ENCODE measurements around the gene TAP1. TPM values are rescaled to one million over a fixed set of nuclear protein-coding genes. Genes with fewer than 3 reads are reported as not detected.

Gene TAP1
- total and polyA plus RNA-seq, 8 donors: 19.0 to 99.2 (median 21.3) TPM

GRCh38 chr6:32835167-32835893 lies 18.2 kb downstream of the TAP1 start:
- TF ChIP-seq CTCF (IDR thresholded peaks at IDR 0.05): no peak
- H3K27me3 ChIP-seq: no peaks in the 10 kb centered on the region
- intact Hi-C loops (cut with DNase I): no loop called here
- no peaks in the 10 kb centered on the region for H3K9me3 ChIP-seq
- peaks cover 13 to 45% of the 10 kb centered on the region in 2 donors for H3K4me1 ChIP-seq
- no peak overlapping the region for H3K4me3 ChIP-seq
- ATAC-seq (no peak), DNase-seq (no peak)
- H3K36me3 ChIP-seq: peaks cover 0 to 59% of the 10 kb centered on the region in 2 donors
- no peak overlapping the region for H3K27ac ChIP-seq

- no peak for TF ChIP-seq CTCF (IDR thresholded peaks at IDR 0.05)
- Histone ChIP-seq H3K36me3 (peaks cover 0 to 72% of the 10 kb centered on the region in 2 donors), H3K27me3 (no peaks in the 10 kb centered on the region), H3K4me1 (peaks cover 9 to 29% of the 10 kb centered on the region in 2 donors), H3K9me3 (no peaks in the 10 kb centered on the region), H3K4me3 (no peak overlapping the region), H3K27ac (no peak overlapping the region)
- ATAC-seq: no peak
- intact Hi-C loops (cut with DNase I): no loop called here
- DNase-seq: no peak
Measured at GRCh38 chr6:32833664-32834063, 19.8 kb downstream of the TAP1 start.

GRCh38 chr6:32832535-32832934 lies 21.0 kb downstream of the TAP1 start:
- no peak overlapping the region for H3K27ac ChIP-seq
- H3K27me3 ChIP-seq: no peaks in the 10 kb centered on the region
- no peak overlapping the region for H3K4me3 ChIP-seq
- no peak for TF ChIP-seq CTCF (IDR thresholded peaks at IDR 0.05)
- H3K9me3 ChIP-seq: no peaks in the 10 kb centered on the region
- peaks cover 5 to 23% of the 10 kb centered on the region in 2 donors for H3K4me1 ChIP-seq
- intact Hi-C loops (cut with DNase I): no loop called here
- H3K36me3 ChIP-seq: peaks cover 0 to 83% of the 10 kb centered on the region in 2 donors
- no peak for DNase-seq
- no peak for ATAC-seq

GRCh38 chr6:32830936-32831335 lies 22.6 kb downstream of the TAP1 start:
- intact Hi-C loops (cut with DNase I): no loop called here
- H3K36me3 ChIP-seq: peaks cover 0 to 85% of the 10 kb centered on the region in 2 donors
- no peak for TF ChIP-seq CTCF (IDR thresholded peaks at IDR 0.05)
- no peak overlapping the region for H3K27ac ChIP-seq
- peaks cover 0 to 11% of the 10 kb centered on the region in 2 donors for H3K4me1 ChIP-seq
- no peak for ATAC-seq
- DNase-seq: no peak
- no peaks in the 10 kb centered on the region for H3K27me3 ChIP-seq
- H3K9me3 ChIP-seq: no peaks in the 10 kb centered on the region
- H3K4me3 ChIP-seq: no peak overlapping the region

- intact Hi-C loops (cut with DNase I): no loop called here
- no peak for ATAC-seq
- Histone ChIP-seq H3K27me3 (no peaks in the 10 kb centered on the region), H3K9me3 (no peaks in the 10 kb centered on the region), H3K4me3 (no peak overlapping the region), H3K4me1 (peaks cover 0 to 11% of the 10 kb centered on the region in 2 donors), H3K27ac (no peak overlapping the region), H3K36me3 (peaks cover 0 to 76% of the 10 kb centered on the region in 2 donors)
- no peak for DNase-seq
- no peak for TF ChIP-seq CTCF (IDR thresholded peaks at IDR 0.05)
Measured at GRCh38 chr6:32830017-32830416, 23.5 kb downstream of the TAP1 start.

Data from left lung (tissue), 10 donors.